Neutrophil (primary cell): Measurements from ENCODE around the gene PGP.

Experiments used
- H3K27ac ChIP-seq: fragments of 200-600 bp; sonication (generic); 2 replicates; pipeline ENCODE4 v1.5.1; 2016; ENCODE audit warnings: mild to moderate bottlenecking, moderate library complexity
- H3K27me3 ChIP-seq: fragments of 200-600 bp; sonication (generic); 2 replicates; pipeline ENCODE4 v1.6.0; 2016; ENCODE audit warnings: mild to moderate bottlenecking
- H3K36me3 ChIP-seq: fragments of 200-600 bp; sonication (generic); 2 replicates; pipeline ENCODE4 v1.5.1; 2017
- H3K4me1 ChIP-seq, 2 experiments: fragments of 200-600 bp in 1 of 2; sonication (generic) in 1 of 2; 1 replicate in 1 of 2; 2 replicates in 1 of 2; pipeline versions ENCODE4 v1.5.1 to v1.6.1; 2013 to 2016; ENCODE audit warnings: low read depth in 1 of 2, low read length in 1 of 2, mild to moderate bottlenecking in 1 of 2, moderate library complexity in 1 of 2; ENCODE audit not compliant: control insufficient read depth in 1 of 2, insufficient read depth in 1 of 2
- H3K4me3 ChIP-seq, 2 experiments: fragments of 200-600 bp in 1 of 2; sonication (generic) in 1 of 2; 1 replicate in 1 of 2; 2 replicates in 1 of 2; pipeline ENCODE4 v1.5.1; 2013 to 2016; ENCODE audit warnings: low read depth in 1 of 2, low read length in 1 of 2, mild to moderate bottlenecking in 1 of 2, moderate library complexity in 1 of 2
- H3K9me3 ChIP-seq: fragments of 200-600 bp; sonication (generic); 2 replicates; pipeline ENCODE4 v1.5.1; 2016
- TF ChIP-seq, protein P1 (sequence below): fragments of 200-600 bp; sonication (generic); IDR thresholded peaks from 2 replicates; pipeline ENCODE4 v1.5.1; 2016; ENCODE audit warnings: antibody characterized with exemption

PGP gene

DNA sequence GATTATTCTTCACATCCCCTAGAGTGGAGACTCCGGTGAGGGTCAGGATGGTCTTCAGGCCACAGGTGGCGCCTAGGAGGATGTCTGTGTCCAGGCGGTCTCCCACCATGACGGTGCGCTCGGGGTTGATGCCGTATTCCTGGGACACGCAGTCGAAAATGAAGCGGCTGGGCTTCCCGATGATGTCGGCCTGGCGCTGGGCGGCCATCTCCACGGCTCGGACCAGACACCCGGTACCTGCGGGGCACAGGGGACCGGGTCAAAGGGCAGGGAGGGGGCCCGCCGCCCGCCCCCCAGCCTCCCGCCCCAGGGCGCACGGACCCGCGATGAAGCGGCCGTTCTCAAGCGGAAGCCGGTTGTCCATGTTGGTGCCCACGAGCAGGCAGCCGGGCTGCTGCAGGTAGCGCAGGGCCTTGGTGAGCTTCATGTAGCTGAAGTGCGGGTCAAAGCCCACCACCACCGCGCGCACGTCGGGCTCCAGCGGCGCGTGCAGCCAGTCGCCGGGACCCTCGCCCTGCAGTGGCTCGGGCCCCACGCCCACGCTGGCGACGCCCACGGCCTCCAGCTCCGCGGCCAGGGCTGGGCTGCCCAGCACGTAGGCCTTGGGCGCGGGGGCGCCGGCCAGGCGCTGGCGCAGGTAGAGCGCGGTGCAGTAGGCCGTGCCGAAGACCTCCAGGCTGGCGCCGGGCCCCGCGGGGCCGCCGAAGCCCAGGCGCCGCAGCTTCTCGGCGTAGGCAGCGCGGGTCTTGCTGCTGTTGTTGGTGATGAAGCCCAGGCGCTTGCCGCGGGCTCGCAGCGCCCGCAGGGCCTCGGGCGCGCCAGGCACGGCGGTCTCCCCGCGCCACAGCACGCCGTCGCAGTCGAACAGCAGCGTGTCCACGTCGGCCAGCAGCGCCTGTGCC is 572 bp downstream of the PGP start:
- Histone ChIP-seq H3K9me3 (no peaks in the 10 kb centered on the region), H3K36me3 (peaks cover 13% of the 10 kb centered on the region), H3K4me3 (peak overlapping the region; percentile 67 to 92), H3K27ac (peak overlapping the region; percentile 82), H3K27me3 (no peaks in the 10 kb centered on the region), H3K4me1 (peaks cover 40 to 41% of the 10 kb centered on the region in 2 experiments)
- TF ChIP-seq, protein P1, sequence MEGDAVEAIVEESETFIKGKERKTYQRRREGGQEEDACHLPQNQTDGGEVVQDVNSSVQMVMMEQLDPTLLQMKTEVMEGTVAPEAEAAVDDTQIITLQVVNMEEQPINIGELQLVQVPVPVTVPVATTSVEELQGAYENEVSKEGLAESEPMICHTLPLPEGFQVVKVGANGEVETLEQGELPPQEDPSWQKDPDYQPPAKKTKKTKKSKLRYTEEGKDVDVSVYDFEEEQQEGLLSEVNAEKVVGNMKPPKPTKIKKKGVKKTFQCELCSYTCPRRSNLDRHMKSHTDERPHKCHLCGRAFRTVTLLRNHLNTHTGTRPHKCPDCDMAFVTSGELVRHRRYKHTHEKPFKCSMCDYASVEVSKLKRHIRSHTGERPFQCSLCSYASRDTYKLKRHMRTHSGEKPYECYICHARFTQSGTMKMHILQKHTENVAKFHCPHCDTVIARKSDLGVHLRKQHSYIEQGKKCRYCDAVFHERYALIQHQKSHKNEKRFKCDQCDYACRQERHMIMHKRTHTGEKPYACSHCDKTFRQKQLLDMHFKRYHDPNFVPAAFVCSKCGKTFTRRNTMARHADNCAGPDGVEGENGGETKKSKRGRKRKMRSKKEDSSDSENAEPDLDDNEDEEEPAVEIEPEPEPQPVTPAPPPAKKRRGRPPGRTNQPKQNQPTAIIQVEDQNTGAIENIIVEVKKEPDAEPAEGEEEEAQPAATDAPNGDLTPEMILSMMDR: no peak

DNA sequence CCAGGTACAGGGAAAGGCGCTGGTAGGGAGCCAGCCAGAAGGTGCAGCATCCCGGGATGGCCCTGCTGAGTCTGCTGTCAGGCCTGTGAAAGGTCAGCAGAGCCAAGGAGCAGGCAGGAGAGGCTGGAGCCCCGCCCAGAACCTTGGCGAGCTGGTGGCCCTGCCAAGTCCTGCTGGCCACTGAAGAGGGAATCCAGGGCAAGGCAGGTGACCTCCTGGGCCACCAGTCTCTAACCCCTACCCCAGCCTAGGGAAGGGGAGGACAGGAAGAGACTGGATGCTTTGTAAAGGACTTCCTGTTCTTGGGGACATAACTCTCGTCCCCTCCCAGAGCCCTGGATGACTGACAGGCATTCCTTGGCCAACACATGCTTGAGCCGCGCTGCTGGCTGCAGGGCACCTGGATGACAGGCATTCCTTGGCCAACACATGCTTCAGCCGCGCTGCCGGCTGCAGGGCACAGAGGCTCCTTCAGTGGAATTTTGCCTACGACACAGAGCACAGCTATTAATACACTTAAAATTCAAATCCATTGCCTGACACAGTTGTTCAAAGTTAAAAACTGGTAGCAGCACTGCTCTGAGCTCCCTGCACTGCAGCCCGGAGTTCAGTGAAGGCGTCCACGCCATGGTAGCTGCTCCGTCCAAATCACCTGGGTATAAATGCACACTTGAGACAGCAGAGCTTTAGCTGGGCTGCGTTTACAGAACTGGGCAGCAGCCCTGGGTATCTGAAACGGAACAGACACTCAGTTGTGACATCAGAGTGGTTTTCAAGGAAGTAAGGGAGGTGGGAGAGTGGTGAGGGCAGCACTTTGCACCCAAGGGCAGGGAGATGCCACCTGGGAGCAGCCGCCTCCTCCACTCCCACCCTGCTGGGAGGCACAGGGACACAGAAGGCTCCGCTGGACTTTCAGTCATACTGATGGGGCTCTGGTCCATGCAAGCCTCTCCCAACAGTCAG is 2.0 kb downstream of the PGP start:
- TF ChIP-seq, protein P1: no peak
- H3K27me3 ChIP-seq: no peaks in the 10 kb centered on the region
- peaks cover 24% of the 10 kb centered on the region for H3K36me3 ChIP-seq
- no peaks in the 10 kb centered on the region for H3K9me3 ChIP-seq
- H3K4me1 ChIP-seq: peaks cover 39 to 41% of the 10 kb centered on the region in 2 experiments
- H3K27ac ChIP-seq: peak overlapping the region; percentile 82
- H3K4me3 ChIP-seq: peak overlapping the region; percentile 67 to 92

DNA sequence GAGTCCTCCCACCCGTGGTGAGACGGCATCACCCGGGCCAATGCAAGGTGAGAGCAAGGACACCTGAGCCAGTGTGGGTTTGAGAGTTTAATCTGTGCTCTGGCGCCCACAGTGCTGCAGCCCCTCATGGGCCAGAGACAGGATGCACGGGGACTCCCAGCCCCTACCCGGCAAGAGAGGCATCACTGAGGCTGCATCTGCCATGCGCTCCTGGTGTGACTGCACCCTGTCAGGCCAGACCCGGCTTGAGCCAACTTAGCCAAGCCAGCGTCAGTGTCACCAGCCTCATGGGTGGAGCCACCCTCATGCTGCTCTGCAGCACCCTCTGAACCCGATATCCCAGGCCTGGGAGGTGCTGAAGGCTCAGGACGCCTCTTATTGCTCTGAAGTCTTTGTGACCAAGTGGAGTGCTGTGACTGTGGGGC is 2.7 kb downstream of the PGP start:
- Histone ChIP-seq H3K9me3 (no peaks in the 10 kb centered on the region), H3K27me3 (no peaks in the 10 kb centered on the region), H3K36me3 (peaks cover 24% of the 10 kb centered on the region), H3K4me1 (peaks cover 40 to 44% of the 10 kb centered on the region in 2 experiments), H3K4me3 (peak overlapping the region; percentile 67 to 92), H3K27ac (peak overlapping the region; percentile 82)
- TF ChIP-seq, protein P1: no peak

DNA sequence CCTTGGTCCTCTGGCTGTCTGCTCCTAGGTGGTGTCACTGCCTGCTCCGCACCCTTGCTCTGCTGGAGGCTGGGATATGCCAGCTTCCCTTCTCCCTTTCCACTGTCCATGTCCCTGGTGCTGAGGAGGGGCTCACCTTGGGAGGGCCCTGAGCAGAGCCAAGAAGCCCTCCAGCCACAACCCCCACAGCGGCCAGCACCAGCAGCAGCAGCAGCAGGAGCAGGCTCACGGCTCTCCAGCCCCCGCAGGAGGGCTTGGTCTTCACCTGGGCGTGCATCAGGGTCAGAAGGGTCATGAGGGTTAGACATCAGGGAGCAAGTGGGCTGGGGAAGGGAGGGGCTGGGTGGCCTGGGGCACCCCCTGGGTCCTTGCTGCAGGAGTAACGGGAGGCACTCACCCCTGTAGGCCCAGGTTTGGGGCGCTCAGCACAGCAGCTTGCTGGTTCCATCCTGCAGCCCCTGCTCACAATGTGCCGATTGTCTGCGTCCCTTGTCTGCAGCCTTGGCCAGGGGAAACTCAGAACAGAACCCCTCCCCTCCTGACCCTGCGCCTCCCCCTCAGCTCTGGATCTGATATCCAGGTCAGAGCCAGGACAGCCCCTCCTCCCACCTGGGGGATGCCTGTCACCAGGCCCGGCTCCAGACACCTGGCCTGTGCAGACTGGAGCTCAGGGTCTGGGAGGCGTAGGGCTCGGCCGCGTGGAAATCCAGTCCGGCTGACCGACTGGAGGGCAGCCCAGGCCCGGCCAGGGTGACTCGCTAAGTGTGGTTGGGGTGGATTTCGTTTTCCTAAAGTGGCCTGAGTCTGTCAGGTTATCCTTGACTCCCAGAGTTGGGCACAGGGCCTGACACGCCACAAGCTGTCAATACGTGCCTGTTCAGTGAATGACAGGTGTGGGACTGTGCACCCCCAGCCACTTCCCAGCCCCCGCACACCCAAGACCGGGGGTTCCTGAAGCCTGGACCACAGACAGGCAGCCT is 4.0 kb downstream of the PGP start, which contains the start of gene BRICD5:
Gene BRICD5, minus strand, starts transcription at position 478 of the 980 bp plus-strand sequence. Its CDS starts 30 bp downstream, at position 448.
- Histone ChIP-seq H3K36me3 (peaks cover 24% of the 10 kb centered on the region), H3K9me3 (no peaks in the 10 kb centered on the region), H3K27me3 (no peaks in the 10 kb centered on the region), H3K27ac (peak within 1 kb of the TSS; percentile 82), H3K4me1 (peaks cover 52% of the 10 kb centered on the region in 2 experiments), H3K4me3 (no peak within 1 kb of the TSS)
- TF ChIP-seq, protein P1: no peak
